Mesenteric fat pad (tissue), 1 donor: ENCODE data around the gene AOPEP. TPM values are rescaled to one million over a fixed set of nuclear protein-coding genes. Genes with fewer than 3 reads are reported as not detected.

Experiments used
- DNase-seq: peaks from one replicate; pipeline ENCODE4 v3.0.0-alpha.2; 2020; ENCODE audit warnings: low spot score
- total RNA-seq: library from RNA; stranded (reverse); fragmentation: NEBNext Ultra II Directional; extraction: Animal tissue kit (Norgen Biotek cat#: 25700); gene quantifications from one replicate; pipeline ENCODE4 v1.2.1, GENCODE V29; 2021
- donor health status: DM: yes; HTN: yes; CAD: no.

AOPEP gene
- total RNA-seq, 1 donor from 2014 or later: 28.7 TPM

DNA sequence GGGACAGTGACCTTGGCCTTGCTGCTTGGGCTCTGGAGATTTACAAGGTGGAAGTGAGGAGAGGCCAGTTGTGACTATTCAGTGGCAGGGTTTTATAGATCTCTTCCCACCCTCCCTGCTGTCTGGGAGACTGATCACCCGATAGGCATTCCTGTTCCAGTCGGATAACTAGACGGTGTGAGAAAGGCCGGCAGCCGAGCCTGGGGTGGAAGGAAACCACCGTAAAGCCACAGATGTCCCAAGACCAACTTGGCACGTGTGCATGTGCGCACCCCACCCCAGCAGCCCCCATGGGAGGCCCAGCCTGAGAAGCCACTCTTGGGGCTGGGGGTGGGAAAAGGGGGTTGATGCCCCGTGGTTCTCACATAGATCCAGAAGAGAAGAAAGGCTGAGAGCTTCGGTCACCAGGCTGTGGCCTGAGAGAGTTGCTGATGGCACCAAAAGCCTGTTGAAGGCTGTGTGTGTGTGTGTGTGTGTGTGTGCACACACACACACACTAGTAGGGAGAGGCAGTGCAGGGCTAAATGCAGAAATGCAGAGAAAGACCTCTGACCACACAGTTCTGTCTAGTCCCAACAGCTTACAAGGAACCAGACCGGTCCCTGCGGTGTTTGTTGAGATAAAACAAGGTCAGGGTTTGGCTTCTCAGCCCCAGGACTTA, 365.2 kb downstream of the AOPEP start:
- DNase-seq: no peak

DNA sequence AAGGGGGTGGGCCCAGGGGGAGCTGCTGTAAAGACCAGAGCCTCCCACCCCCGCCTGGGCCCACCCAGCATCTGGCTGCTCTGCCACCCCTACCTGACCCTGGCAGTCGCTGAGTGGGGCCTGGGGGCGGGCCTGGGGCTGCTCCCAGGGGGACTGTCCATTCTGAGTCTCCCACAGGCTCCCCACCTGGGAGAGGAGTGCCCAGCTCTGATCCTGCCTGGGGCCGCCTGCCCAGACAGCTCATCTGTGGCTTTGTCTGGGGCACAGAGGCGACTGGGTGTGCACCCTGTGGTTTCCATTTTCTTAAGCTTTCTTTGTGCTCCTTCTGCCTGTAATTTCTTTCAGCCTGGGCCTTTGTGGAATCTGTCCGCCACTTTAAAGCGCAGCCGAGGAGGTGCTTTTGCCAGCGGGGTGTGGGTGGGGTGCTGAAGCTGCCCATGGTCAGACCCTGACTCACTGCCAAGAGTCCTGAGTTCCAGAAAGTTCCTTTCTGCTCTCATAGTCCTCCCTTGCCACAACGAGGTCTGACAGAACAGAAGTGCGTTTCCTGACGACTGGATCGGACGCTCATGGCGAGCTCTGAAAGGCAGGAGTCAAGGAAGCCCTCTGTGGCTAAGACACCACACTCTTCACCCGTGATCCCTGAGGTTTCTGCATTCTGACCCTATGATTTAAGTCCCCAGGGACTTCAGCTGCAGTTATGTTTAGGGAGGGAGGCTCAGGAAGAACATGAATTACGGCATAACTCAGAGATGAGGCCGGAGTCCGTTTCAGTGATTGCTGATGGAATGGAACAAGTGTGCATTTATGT, 366.0 kb downstream of the AOPEP start:
- no peak for DNase-seq

DNA sequence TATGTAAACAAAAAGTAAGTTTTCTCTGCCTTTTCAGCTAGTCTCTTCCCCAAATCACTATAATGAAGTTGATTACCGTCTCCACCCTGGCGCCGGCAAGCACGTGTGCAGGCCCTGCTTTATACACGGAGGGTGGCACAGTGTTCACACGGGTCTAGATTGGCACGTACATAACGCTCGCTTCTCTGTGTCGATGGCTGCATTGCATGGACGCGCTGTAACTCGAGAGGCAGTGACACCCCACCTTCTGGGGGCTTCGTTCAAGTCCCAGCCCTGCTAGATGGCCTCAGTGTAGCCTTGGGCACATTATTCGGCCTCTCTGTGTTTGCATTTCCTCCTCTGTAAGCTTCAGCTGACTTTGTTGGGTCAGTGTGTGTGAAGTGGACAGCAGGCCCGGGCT, 367.1 kb downstream of the AOPEP start:
- DNase-seq: no peak

DNA sequence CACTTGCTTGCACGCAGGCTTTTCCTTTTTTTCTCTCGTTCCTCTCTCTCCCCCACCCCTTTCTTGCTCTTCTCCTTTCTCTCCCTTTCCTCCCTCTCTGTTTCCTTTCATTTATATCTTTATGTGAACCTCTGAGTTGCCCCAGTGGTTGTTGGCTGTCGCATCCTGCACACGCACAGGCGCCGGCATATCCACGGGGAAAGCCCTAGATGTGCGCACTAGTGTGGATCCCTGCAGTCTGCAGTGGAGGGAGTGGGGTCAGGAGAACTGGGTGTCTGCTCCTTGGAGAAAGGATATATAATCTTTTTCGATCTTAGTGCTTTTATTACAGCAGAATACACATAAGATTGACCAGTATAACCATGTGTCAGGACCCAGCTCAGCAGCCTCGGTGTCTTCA, 367.5 kb downstream of the AOPEP start:
- DNase-seq: no peak

DNA sequence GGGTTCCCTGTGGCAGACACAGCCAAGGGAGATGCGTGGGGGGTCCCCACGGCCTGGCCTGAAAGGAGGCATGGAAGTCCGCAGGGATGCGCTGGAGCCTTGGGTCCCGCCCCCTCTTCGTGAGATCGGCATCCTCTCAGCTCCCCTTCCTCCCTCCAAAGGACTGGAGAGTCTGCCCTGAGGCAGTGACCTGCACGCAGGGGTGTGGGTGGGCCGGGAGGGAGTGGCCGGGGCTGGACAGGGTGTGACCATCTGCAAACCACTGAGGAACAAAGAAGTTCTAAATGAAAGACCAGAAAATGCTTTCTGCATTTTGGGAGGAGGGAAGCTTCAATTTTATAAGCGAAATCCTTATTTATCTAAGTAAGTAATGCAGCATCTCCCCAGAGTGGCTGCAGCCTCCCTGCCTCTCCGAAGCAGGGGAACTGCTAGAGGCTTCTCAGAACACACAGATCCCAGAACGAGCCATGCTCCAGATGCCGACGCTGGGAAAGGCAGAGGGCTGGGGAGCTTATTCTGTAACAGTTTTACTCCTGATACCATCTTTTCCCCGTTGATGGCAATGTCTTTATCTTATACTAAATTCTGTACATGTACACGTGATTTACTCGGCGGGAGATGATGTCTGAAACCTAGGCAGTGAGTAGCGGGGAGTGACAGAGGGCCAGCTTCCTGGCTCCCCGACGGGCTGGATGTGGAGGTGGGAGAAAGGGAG, 369.3 kb downstream of the AOPEP start:
- DNase-seq: no peak

DNA sequence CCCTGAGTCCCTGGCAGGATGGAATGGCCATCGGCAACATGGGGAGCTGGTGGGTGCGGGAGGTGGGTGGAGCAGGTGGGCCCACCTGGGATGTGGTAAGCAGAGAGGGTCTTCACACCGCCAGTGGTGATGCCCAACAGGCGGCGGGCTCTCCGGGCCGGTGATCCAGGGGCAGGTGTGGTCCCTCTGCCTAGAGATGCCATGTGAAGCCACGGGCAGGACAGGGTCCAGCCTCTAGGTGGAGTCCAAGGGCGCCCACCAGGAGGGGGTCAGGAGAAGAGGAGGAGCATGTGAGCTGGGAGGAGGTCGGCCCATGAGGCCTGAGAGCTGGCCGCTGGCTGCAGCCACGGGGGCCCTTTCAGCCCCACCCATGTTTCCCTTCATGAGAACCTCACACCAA, 369.9 kb downstream of the AOPEP start:
- no peak for DNase-seq

DNA sequence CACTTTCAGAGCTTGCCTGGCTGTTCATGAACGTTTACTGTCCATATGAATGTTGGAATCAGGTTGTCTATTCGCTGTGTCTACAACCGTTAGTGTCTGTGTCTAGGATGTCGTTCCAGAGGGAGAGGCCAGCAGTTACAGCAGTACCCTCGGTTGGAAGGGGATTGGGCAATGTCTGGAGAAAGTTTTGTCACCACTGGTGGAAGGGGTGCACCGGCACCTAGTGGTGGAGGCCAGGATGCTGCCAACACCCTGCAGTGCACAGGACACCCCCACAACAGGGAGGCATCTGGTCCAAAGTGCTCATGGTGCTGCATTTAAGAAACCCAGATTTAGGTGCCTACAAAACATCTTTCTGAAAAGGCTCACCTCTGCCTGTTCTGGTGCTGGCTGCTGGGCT, 370.3 kb downstream of the AOPEP start:
- DNase-seq: no peak

DNA sequence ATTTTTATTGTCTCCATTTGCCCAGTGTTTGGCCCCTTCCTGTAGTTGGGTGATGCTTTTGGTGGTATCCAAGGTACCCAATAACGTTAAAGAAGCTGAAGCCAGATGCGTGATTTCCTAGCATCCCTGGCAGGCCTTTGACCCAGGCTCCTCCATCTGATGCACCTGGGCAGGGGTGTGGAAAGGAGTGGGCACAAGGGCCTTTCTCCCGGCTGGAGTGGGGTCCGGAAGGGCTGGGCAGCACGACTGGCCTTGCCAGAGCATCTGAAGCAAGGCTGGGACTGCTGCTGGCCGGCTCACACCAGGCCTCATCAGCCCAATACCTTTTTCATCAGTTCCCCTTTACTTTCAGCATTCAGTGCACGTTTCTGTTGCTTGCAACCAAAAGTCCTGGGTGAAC, 370.8 kb downstream of the AOPEP start:
- DNase-seq: no peak

DNA sequence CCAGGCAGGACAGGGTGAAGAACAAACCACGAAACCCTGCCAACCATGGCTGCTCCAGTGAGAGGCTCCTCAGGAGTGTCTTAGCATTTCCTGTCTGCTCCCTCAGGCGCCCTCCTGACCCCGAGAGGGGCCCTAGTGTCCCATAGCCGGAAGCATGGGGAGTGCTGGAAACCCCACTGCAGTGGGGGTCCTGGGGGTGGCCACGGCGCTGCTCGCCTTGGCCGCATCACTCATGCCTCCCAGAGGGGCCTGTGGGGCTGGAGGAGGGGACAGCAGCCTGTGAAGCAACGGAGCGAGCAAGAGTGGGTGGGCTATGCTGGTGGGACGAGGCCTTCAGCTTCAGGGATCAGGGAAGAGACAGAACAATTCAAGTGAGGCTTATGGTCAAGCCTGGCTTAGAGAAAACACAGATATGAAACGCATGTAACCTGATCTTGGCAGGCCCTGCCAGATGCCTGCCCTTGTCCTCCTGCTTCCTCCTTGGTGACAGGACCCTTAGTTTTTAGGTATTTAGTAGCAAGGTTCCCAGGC, 372.0 kb downstream of the AOPEP start:
- DNase-seq: no peak

DNA sequence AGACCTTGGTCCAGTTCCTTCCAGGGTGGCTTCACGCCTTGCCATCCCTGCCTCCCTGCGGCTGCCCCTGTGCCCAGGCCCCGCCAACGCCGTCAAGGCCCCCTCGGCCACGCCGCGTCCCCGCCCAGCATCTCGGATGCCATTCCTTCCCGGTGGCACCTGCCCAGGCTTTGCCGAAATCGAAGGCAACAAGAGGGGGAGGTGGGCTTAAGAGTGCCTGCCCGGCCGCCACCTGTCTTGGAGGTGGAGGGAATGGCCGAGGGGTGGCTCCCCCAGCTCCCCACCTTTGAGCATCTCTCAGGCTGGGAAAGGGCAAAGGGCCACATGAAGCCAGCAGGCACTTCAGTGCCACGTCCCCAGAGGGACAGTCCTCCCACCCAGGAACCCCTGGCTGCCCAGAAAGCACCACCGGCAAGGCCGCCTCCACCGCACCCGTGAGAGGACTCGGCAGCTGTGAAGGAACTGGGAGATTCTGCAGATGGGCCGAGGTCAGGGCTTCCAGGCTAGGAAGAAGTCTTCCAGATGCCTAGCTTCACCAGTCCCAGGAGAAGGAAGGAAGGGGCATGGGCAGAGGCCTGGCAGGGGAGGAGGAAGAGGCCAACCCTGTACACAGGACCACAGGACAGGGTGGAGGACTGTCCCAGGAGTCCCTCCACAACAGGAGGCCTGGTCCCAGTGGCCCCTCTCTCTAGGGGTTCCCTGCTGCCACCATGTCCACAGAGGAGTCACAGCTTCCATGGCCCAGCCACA, 373.0 kb downstream of the AOPEP start:
- no peak for DNase-seq

DNA sequence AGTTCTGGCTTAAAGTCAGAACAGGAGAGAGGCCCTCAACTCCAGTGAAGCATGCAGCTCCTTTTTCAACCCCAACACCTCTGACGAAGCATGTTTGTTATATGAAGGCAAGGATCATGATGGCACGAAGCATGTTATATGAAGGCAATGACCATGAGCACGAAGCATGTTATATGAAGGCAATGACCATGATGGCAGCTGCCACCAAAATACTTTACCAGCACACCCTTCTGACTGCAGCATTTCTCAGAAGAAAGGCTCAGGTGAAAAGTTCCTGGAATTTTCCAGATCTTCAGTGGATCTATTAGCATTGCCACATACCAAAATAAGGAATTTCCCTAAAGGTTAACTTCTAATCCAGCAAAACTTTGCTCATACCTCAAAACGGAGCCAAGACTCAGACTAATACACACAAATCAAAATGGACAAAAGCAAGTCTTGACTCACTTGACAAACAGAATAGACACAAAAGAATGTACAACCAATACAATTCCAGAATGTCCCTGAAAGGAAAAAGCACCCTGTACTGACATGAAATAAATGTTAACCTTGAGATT, 373.6 kb downstream of the AOPEP start:
- no peak for DNase-seq

DNA sequence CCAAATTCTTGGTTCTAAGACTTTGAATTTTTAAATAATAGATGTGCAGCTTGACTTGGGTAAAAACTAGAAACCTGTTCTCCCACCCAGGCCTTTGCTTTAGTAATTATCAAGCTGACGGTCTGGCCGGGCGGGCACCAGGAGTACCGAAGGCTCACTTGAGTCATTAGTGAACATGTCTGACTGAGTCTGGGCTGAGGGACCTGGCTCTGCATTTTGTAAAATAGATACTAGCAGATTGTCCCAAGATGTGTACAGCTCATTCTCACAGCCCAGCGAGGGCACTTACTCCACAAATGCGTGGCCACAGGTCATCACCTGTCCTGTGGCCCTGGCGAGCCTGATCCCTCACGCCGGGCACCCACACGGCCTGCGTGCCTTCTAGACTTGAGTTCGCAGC, 374.8 kb downstream of the AOPEP start:
- DNase-seq: no peak

DNA sequence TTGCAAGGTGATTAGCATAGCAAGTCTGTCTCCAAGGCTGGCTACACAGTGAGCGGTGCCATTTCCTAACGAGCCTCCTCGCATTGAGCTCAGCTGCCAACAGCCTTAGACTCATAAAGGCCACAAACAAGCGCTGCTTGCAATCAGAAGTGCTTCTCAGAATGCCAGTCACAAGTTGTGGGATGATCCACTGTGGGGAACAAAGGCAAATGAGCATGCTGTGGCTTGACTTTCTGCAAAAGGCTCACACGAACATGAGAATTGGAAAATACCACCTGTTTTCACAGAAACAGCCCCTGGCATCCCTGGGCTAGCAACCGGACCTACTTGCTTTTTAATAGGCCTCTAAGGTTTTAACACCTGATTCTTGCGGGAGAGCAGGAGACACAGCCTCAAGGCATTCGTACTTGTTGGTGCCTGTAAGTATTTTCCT, 375.5 kb downstream of the AOPEP start:
- DNase-seq: no peak

DNA sequence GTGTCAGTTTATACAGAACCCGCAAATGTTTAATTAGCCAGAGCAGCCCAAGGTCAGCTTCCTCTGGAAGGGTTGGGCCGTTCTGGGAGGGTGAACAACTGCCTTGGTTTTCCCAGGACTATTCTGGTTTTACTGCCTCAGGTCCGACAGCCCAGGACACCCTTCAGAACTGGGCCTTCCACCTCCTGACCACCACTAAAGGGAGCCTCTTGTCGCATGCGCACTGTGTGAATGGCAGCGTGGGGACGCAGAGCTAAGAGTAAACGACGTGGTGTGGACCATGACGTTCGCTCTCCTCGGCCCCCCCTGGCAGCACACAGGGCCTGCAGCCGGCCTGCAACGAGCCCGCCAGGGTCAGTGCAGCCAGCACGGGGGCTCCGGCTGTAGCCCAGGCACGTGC, 376.1 kb downstream of the AOPEP start:
- no peak for DNase-seq

DNA sequence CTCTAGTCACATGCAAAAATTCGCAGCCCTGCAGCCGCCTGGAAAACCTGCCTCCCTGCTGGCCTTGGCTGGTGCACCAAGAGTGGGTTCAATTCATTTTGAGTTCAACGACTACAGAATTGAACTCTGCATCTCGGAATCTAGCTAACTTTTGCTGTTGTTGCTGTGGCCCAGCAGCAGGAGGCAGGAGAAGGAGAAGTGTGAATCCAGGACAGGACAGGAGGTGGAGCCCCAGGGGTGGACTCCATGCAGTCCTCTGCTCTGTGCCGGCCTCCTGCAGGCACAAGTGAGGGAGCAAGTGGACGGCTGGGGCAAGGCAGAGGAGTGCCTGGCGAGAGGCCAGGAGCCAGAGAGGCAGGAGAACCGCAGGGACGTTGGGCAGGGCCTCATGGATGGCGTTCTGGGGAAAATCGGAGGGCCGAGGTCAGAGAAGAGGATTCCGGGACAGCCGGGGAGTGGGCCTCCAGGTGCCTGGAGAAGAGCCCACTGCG, 376.8 kb downstream of the AOPEP start:
- DNase-seq: no peak

DNA sequence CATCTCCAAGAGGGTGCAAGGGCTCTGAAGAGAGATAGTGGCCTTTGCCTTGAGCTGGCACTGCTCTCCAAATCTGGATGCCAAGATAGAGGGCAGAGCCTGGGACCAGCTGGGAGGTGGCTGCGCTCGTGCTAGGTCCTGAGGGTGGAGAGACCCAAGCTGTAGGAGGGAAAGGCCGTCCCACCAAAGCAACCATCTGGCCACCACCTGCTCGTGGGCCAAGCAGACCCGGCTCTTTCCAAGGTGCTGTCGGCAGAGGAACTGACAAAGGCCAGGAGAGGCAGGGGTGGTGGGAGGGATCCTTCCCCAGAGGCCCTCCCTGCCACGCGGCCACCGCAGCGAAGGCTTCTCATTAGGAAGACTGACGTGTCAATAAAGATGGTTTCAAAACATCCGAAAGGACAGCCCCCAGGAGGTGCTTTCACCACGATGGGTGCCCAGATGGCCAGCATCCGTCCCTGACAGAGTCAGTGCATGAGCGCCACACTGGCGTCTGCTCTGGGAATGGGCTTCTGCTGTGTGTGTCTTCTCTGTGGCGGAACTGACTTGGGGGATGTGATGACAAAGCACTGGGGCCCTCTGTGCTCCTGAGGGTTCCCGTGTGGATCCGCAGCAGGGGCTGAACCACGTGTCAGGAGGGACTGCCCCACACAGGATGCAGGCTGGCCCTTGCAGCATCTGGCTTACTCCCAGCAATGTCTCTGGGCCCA, 377.5 kb downstream of the AOPEP start:
- DNase-seq: no peak

DNA sequence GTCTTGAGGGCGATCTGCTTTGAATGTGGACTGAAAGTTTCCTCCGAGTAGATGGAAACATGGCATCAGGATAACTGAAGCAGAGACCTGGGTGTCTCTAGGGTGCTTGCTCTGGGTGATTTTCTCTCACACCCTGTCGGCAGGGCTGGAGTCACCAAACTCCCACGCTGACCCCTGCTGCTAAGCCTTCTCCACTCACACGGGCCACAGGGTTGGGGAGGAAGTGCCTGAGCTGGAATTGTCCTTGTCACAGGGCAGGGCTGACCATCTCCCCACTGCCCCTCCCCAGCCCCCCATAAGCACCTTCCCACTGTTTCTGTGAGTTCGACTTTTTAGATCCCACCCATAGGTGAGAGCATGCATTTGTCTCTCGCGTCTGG, 378.1 kb downstream of the AOPEP start:
- DNase-seq: no peak

DNA sequence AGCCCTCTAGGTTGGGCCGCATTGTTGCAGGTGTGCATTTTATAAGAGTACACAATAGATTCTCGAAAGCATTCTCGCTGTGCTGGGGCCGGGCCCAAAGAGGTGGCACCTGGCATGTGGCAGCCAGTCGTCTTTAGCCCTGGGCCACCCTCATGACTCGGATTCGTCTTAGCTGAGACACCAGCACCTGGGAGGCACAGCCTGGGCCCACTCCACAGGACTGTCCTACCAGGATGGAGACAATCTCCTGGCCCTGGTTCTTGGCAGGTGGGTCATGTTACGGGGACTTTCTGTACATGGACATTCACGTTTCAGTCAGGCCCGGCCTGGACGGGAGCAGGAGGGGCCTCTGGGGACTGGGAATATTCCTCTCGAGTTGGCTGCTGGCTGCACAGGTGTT, 378.5 kb downstream of the AOPEP start:
- no peak for DNase-seq

DNA sequence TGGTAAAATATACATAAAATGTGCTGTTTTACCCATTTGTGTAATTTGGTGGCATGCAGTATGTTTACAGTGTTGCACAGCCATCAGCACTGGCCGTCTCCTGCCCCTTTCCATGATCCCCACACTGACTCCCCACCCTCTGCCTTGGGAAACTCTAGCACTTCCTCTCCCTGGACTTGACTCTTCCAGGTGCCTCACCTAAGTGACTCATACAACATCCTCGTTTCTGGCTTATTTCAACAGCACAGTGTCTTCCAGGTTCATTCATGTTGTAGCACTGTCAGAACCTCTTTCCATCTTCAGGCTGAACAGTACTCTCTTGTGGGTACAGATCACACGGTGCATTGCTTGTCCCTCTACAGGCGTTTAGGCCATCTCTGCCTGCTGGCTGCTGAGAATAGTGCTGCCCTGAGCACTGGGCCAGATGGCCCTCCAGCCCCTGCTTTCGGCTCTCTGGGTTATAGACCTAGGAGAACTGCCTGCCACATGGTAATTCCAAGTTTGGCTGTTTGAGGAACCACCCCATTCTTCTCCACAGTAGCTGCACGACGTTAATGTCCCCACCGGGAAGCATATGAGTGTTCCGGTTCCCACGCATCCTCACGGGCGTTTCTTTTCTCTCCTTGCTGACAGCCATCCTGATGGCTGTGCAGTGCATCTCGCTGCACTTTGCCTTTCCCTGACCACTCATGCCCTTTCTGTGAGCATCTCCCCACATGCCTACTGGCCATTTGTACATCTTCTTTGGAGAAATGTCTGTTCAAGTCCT, 379.2 kb downstream of the AOPEP start:
- peak; percentile 53 for DNase-seq
